COLO668 (cell line): ENCODE measurements around the gene GALNT17.

Source experiments
- DNase-seq: peaks from one replicate; lab custom pipeline; 2025; ENCODE audit not compliant: unreplicated experiment; lab: John Stamatoyannopoulos, UW

The GALNT17 gene

DNA sequence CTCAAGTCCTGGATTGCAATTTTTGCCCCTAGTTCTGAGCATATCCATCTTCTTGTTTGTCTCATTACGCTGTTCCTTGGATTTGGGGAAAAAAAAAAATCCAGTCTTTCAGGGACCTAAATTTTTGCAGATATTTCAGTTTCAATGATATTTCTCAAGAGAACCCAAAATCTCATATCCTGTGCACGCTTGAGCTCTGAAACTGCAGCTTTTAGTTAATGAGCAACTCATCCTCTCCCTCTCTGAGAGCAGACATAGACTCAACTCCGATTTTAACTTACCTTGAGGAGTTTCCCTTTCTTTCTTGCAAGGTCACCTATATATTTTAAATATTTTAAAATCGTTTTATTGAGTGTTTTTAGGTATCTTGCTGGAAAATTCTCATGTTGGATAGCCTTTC lies 200.3 kb downstream of the GALNT17 start:
- DNase-seq, result no peak

GRCh38 chr7:71334541-71334940 lies 202.6 kb downstream of the GALNT17 start:
- no peak for DNase-seq

- no peak for DNase-seq
Observed at GRCh38 chr7:71338866-71339265, 206.9 kb downstream of the GALNT17 start.

DNA sequence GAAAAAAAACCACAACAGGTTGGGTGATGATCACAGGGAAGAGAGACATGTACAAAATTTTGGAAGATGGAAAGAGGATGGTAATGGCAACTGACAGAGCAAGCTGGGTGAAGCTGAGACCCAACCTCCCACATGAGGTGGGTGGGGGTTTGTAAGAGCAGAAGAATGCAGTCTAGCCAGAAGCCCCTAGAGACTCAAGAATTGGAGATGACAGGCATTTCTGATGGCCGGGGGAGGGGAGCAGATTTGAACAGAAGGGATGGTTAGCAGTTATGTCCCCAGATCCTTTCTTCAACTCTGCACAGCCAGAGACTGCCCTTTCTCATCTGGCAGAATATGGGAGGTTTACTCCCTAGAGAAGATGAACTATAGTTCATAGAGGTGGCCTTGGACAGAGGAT lies 208.0 kb downstream of the GALNT17 start:
- DNase-seq, result no peak

GRCh38 chr7:71342202-71342601 lies 210.3 kb downstream of the GALNT17 start:
- no peak for DNase-seq

- no peak for DNase-seq
Observed at GRCh38 chr7:71343039-71343438, 211.1 kb downstream of the GALNT17 start.

DNA sequence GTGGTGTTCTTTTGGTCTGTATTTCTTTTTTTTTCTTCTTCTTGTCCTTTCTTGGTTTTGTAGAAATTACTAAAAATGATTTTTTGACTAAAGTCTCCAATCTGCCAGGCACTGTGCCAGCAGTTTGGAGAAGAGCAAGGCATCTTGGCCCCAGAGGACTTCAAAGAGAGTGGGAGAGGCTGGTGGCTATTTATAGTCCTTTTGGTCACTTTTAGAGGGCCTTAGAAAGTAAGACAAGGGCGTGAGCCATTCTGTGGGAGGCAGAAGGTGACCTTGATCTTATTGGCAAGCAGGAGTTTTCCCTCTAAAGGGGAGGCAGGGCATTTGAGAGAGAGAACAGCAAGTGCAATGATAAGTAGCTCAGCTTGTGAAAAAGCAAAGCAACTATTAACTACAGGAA lies 211.9 kb downstream of the GALNT17 start:
- no peak for DNase-seq

GRCh38 chr7:71345117-71345884 lies 213.4 kb downstream of the GALNT17 start:
- DNase-seq, result no peak

DNA sequence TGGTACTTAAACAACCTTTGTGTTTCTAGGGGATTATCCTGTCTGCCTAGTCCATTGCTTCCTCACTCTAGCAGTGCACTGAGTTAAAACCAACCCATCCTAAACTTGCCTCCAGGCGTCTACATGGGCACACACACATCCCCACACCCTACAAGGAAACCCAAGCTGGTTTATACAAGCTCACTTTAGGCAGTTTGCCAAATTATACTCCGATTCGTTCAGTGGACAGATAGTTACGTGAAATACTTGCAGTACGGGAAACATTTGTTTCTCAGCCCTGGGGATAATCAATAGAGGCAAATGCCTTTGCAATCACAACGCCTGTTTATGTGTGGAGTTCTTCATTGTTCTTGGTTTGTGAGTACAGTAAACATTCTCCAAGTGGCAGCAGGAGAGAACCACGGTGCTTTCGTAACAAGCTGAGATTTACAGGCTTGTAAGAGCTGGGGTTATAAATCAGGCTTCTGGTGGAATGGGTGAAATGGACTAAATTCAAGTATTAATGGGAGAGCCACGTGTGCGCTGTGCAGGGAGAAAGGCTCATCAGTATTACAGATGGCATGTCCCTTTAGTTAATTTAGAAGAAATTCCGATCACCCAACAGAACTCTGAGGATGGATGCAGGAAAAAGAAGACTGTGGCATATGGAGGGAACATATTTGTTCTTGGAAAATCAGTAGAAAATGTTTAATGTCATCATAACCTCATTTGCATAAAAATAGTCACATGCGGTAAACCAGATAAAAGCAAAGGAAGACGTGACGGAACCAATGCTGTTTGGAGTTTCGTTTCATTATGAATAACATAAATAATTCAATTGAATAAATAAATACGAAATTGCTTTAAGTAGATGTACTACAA lies 217.1 kb downstream of the GALNT17 start:
- no peak for DNase-seq

DNA sequence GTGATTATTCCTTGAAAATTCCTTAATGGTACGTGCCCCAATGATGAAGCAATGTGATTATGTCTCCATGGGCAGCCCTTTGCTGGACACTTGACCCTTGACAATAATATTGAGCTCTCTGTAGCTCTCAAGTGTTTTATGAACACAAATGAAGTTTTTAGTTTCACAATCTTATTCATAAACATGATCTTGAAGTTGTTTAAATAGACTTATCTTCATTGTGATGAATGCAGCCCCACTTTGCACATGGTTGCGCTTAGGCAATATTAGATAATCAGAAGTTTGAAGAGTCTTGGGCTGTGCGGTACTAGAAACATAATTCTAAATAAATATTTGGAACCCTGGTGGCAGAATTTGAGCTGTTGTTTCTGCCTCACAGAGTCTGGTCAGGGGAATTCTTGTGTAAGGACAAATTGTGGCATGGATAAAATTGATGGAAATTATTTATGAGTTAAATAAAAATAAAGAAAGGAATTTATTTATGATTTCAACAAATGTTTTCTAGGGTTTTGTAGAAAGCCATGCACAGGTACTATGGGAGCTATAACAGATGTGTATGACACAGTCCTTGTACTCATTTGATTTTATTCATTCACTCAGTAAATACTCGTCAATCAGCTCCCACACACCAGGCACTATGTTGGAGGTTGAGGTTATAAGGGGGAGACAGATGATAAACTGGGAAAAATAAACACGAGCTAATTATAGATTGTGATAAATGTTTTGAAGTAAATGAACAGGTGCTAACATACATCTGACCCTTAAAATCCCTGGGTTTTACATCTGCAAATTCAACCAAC lies 217.9 kb downstream of the GALNT17 start:
- no peak for DNase-seq

DNA sequence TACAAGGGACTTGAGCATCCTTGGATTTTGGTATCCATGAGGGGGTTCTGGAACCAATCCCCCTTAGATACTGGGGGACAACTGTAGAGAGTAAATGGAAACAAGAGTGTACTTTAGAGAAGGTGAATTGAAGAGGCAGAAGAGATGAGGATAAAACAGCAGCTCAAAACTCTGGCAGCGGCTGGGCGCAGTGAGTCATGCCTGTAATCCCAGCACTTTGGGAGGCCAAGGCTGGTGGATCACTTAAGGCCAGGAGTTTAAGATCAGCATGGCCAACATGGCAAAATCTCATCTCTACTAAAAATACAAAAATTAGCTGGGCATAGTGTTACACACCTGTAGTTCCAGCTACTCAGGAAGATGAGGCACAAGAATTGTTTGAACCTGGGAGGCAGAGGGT lies 218.7 kb downstream of the GALNT17 start:
- DNase-seq, result no peak

DNA sequence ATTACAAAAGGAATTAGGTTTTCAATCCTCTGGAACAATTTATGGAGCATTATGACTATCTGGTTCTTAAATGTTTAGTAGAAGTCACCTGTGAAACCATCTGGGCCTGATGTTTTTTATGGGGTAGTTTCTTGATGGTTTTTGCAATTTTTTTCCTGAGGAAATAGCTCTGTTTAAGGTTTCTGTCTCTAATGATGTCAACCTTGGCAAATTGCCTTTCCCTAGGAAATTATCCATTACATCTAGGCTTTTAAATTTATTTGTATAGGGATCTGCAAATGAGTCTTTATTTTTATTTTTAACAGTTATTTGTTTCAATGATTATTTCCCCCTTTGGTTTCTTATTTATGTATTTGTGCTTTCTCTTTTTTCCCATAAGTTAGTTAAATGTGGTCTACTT lies 222.8 kb downstream of the GALNT17 start:
- no peak for DNase-seq

GRCh38 chr7:71361451-71362032 lies 229.6 kb downstream of the GALNT17 start:
- DNase-seq, result no peak

DNA sequence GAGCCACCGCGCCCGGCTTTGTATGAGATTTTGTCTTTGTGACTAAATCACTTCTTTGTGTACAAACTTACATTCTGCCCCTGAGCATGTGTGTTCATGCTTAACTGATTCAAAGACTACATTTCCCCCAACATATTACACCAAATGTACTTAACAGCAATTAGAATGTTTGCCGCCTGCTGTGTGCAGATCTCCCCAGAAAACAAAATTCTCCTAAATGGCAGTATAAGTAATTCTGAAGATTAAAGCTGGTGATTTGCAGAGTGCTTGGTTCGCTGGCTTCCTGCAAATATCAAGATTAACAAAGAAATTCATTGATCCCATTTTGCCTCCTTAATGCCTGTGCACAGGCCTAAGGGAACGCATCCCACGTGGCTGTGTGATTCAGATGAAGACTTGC lies 230.3 kb downstream of the GALNT17 start:
- no peak for DNase-seq

DNA sequence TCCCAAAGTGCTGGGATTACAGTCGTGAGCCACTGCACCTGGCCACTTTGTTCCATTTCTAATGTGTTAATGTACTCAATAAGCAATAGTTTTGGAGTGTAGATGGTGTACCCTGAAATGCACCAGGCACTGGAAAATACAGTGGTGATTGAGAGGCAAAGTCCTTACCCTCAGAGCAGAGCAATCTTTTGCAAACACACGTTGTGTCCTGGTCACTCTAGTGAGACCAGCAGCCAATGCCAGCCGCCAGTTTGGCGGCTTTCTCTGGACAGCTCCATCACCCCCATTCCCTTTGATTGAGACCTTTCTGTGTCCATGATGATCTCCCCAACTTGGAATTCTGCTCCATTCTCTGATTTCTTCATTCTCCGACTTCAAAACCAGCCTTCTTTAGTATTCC lies 231.3 kb downstream of the GALNT17 start:
- DNase-seq, result no peak

- no peak for DNase-seq
Observed at GRCh38 chr7:71363627-71364026, 231.7 kb downstream of the GALNT17 start.

- DNase-seq, result no peak
Observed at GRCh38 chr7:71364551-71364950, 232.6 kb downstream of the GALNT17 start.

DNA sequence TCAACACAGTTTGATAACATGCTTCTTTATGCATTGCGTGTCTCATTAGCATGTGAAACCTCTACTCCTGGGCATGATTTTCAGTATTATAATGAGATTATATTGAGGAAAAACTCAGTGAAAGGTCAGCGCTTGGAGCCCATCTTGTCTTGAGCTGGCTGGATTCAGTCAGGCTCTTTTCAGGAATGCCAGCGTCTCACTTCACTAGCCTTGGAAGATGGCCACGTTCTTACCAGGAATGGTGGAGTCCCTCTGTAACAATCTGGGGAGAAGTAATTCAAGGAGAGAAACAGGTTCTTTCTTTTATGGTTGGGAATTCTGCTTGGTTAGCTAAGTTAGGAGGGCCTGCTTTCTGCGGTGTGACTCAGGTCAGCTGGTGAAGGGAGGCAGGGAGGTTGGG lies 241.0 kb downstream of the GALNT17 start:
- no peak for DNase-seq

DNA sequence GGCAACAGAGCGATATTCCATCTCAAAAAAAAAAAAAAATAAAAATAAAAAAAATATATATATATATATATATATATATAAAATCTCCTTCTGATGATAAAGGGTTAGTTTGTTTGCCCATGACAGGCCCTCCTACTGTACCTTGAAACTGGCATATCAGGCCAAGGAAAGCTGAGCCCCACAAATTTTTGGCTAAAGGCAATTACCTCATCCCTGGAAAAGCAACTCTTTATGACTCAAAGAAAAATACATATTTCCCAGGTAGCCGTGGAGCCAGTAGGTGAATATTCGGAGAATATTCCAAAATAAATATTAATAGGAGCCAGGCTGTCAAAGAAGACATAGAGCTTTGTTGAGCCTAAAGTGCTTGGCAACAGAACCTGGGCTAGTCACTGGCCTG lies 245.1 kb downstream of the GALNT17 start:
- DNase-seq, result no peak

- DNase-seq, result no peak
Observed at GRCh38 chr7:71377469-71377868, 245.5 kb downstream of the GALNT17 start.

GRCh38 chr7:71384094-71384493 lies 252.2 kb downstream of the GALNT17 start:
- no peak for DNase-seq
